Neural cell (in vitro differentiated cells): ENCODE results near the gene CTDSPL. TPM values are rescaled to one million over a fixed set of nuclear protein-coding genes. Genes with fewer than 3 reads are reported as not detected.

ENCODE experiments used
- H2AFZ ChIP-seq: fragments of 200-600, 300-800 bp; sonication (generic), shearing (Covaris generic); 2 replicates; pipeline ENCODE4 v1.6.0; 2014; ENCODE audit warnings: low read depth, mild to moderate bottlenecking, antibody characterized with exemption, low read length, moderate library complexity
- H3F3A ChIP-seq: fragments of 200-600 bp; shearing (Covaris generic); 2 replicates; pipeline ENCODE4 v1.6.1; 2016; ENCODE audit warnings: mild to moderate bottlenecking, moderate library complexity, mixed read lengths, antibody characterized with exemption, low read length; ENCODE audit not compliant: insufficient read depth, poor library complexity, severe bottlenecking
- H3K27ac ChIP-seq: fragments of 200-600, 300-800 bp; sonication (generic), shearing (Covaris generic); 2 replicates; pipeline ENCODE4 v1.5.1; 2014; ENCODE audit warnings: mild to moderate bottlenecking, low read length, moderate library complexity
- H3K27me3 ChIP-seq: fragments of 300-800, 200-600 bp; sonication (generic), shearing (Covaris generic); 2 replicates; pipeline ENCODE4 v1.6.0; 2014; ENCODE audit warnings: mild to moderate bottlenecking, low read depth, low read length, moderate library complexity; ENCODE audit not compliant: insufficient read depth
- H3K36me3 ChIP-seq: fragments of 300-800, 200-600 bp; sonication (generic), shearing (Covaris generic); 2 replicates; pipeline ENCODE4 v1.5.1; 2014; ENCODE audit warnings: mild to moderate bottlenecking, antibody characterized with exemption, low read length, moderate library complexity; ENCODE audit not compliant: insufficient read depth
- H3K4me2 ChIP-seq: fragments of 300-800, 200-600 bp; sonication (generic), shearing (Covaris generic); 2 replicates; pipeline ENCODE4 v1.6.0; 2014; ENCODE audit warnings: mild to moderate bottlenecking, low read length
- H3K4me3 ChIP-seq: fragments of 300-800, 200-600 bp; sonication (generic), shearing (Covaris generic); 2 replicates; pipeline ENCODE4 v1.5.1; 2014; ENCODE audit warnings: mild to moderate bottlenecking, low read length, moderate library complexity
- H3K79me2 ChIP-seq: fragments of 200-600 bp; shearing (Covaris generic); replicated peaks from 2 replicates; pipeline ENCODE4 v1.6.0; 2014; ENCODE audit warnings: mild to moderate bottlenecking, low read length, moderate library complexity; ENCODE audit not compliant: insufficient read depth
- H3K9ac ChIP-seq: fragments of 300-800, 200-600 bp; sonication (generic), shearing (Covaris generic); 2 replicates; pipeline ENCODE4 v1.6.1; 2016; ENCODE audit warnings: mild to moderate bottlenecking, low read length, mixed read lengths
- H3K9me2 ChIP-seq: fragments of 200-600 bp; shearing (Covaris generic); 2 replicates; pipeline ENCODE4 v1.6.1; 2016; ENCODE audit warnings: mild to moderate bottlenecking, low read length, mixed read lengths; ENCODE audit not compliant: insufficient read depth
- H3K9me3 ChIP-seq: fragments of 200-600, 300-800 bp; sonication (generic), shearing (Covaris generic); 2 replicates; pipeline ENCODE4 v1.6.1; 2016; ENCODE audit warnings: mild to moderate bottlenecking, mixed run types, low read length, moderate library complexity, mixed read lengths
- H4K20me1 ChIP-seq: fragments of 200-600 bp; shearing (Covaris generic); 2 replicates; pipeline ENCODE4 v1.6.1; 2016; ENCODE audit warnings: mild to moderate bottlenecking, mixed run types; ENCODE audit not compliant: insufficient read depth
- CTCF ChIP-seq: fragments of 450-650 bp; IDR thresholded peaks from 2 replicates; pipeline ENCODE4 v1.5.1; 2014; ENCODE audit warnings: antibody characterized with exemption, mild to moderate bottlenecking, moderate library complexity; ENCODE audit not compliant: poor library complexity, severe bottlenecking
- EP300 ChIP-seq: fragments of 450-650 bp; conservative IDR thresholded peaks from 2 replicates; pipeline ENCODE4 v1.6.1; 2014; ENCODE audit warnings: antibody characterized with exemption, mild to moderate bottlenecking, moderate library complexity; ENCODE audit not compliant: poor library complexity, severe bottlenecking
- EZH2 ChIP-seq: fragments of 200-600, 300-800 bp; shearing (Covaris generic), sonication (generic); IDR thresholded peaks from 2 replicates; pipeline ENCODE4 v1.6.1; 2014; ENCODE audit warnings: antibody characterized with exemption, low read length, borderline replicate concordance, mild to moderate bottlenecking; ENCODE audit not compliant: insufficient read depth, poor library complexity, severe bottlenecking
- MXI1 ChIP-seq: fragments of 450-650 bp; conservative IDR thresholded peaks from 2 replicates; pipeline ENCODE4 v1.6.1; 2014; ENCODE audit warnings: antibody characterized with exemption, mild to moderate bottlenecking; ENCODE audit not compliant: poor library complexity, severe bottlenecking
- POLR2AphosphoS5 ChIP-seq: IDR thresholded peaks from 2 replicates; pipeline ENCODE4 v1.6.1; 2012
- RAD21 ChIP-seq: fragments of 450-650 bp; conservative IDR thresholded peaks from 2 replicates; pipeline ENCODE4 v1.6.1; 2014; ENCODE audit warnings: antibody characterized with exemption, mild to moderate bottlenecking, moderate library complexity
- REST ChIP-seq: IDR thresholded peaks from 2 replicates; pipeline ENCODE4 v1.6.1; 2012; ENCODE audit warnings: borderline replicate concordance
- SMC3 ChIP-seq: fragments of 450-650 bp; conservative IDR thresholded peaks from 2 replicates; pipeline ENCODE4 v1.6.1; 2014; ENCODE audit warnings: antibody characterized with exemption, mild to moderate bottlenecking, moderate library complexity; ENCODE audit not compliant: poor library complexity
- TAF1 ChIP-seq: IDR thresholded peaks from 2 replicates; pipeline ENCODE4 v1.6.1; 2012; ENCODE audit warnings: low read depth
- polyA plus RNA-seq: library from polyadenylated mRNA; depleted of rRNA; stranded (reverse); fragments of >200 nt; gene quantifications from 2 replicates; pipeline ENCODE4 v1.2.3, GENCODE V29; 2014

The CTDSPL gene
- polyA plus RNA-seq, 1 donor from 2014 or later, result 17.0 TPM

- H3K27ac ChIP-seq, result no peak overlapping the region
- no peak overlapping the region for H3K9ac ChIP-seq
- H3K27me3 ChIP-seq, result no peaks in the 10 kb centered on the region
Measured at GRCh38 chr3:37974121-37975083, 112.7 kb downstream of the CTDSPL start.

More at GRCh38 chr3:37974121-37975083, 112.7 kb downstream of the CTDSPL start:
- Histone ChIP-seq H3F3A (no peaks in the 10 kb centered on the region), H3K79me2 (no peaks in the 10 kb centered on the region), H3K4me2 (no peak overlapping the region), H3K9me3 (no peaks in the 10 kb centered on the region), H3K9me2 (no peaks in the 10 kb centered on the region), H3K4me3 (no peak overlapping the region), H2AFZ (no peak overlapping the region), H4K20me1 (no peaks in the 10 kb centered on the region), H3K36me3 (peaks cover 8% of the 10 kb centered on the region)
- TF ChIP-seq SMC3 (no peak), RAD21 (peak; percentile 14), MXI1 (no peak), TAF1 (no peak), EZH2 (no peak), POLR2AphosphoS5 (no peak), CTCF (peak; percentile 41), REST (no peak), EP300 (no peak)
